HepG2 (cell line): Measurements from ENCODE around the gene ATP12A. TPM values are rescaled to one million over a fixed set of nuclear protein-coding genes. Genes with fewer than 3 reads are reported as not detected.

Experiments
- ATAC-seq: fragments of 200-7000 bp; cut with Tn5 transposase; 3 replicates; pipeline ENCODE4 v1.9.1; 2020; ENCODE audit warnings: mild to moderate bottlenecking, moderate library complexity
- BruUV-seq: library from RNA; stranded (reverse); fragments of 400-500 nt; replicated peaks from 2 replicates; lab custom pipeline; 2021; lab: Mats Ljungman, UMichigan
- CTCF ChIA-PET: fragments of 300-600 bp; formaldehyde crosslinking; extraction: SDS; loops from one replicate; lab custom pipeline; 2021; ENCODE audit warnings: low total read pairs, inconsistent platforms, low intra/inter-chr PET ratio; lab: Yijun Ruan, JAX
- POLR2A ChIA-PET: fragments of 350-600 bp; sonication (Branson Sonifier 250); formaldehyde crosslinking; loops from one replicate; lab custom pipeline; 2020; ENCODE audit warnings: antibody characterized with exemption, inconsistent platforms; lab: Yijun Ruan, JAX
- DNase-seq: peaks from one replicate; pipeline ENCODE4 v3.0.0-alpha.2; 2015; ENCODE audit warnings: low spot score
- FAIRE-seq: peaks from 3 replicates; lab custom pipeline; 2011; peaks lifted over from hg19 to GRCh38; lab: Jason Lieb, UNC
- H2AFZ ChIP-seq: one replicate; pipeline ENCODE4 v1.6.1; 2011; ENCODE audit warnings: low read length, inconsistent platforms
- H3K27ac ChIP-seq: fragments of 300-600 bp; 3 replicates; pipeline ENCODE4 v1.8.0; 2011; ENCODE audit warnings: mixed run types, mild to moderate bottlenecking, mixed read lengths, low read length, inconsistent platforms; ENCODE audit not compliant: insufficient read depth; ENCODE audit errors: extremely low read length
- H3K27me3 ChIP-seq, 2 experiments: fragments of 200-600 bp in 1 of 2; 2 replicates in 1 of 2; 3 replicates in 1 of 2; pipeline versions ENCODE4 v1.6.0 to v1.8.0; 2011; ENCODE audit warnings: low read length in 2 of 2, mild to moderate bottlenecking in 2 of 2, moderate library complexity in 2 of 2, inconsistent platforms in 1 of 2; ENCODE audit not compliant: insufficient read depth in 2 of 2, control insufficient read depth in 1 of 2
- H3K36me3 ChIP-seq, 2 experiments: fragments of 200-600 bp in 1 of 2; replicated peaks in 1 of 2; 2 replicates in 1 of 2; 3 replicates in 1 of 2; pipeline versions ENCODE4 v1.5.1 to v1.8.0; 2011; ENCODE audit warnings: low read length in 2 of 2, inconsistent platforms in 1 of 2; ENCODE audit not compliant: insufficient read depth in 2 of 2, control insufficient read depth in 1 of 2
- H3K4me1 ChIP-seq: 2 replicates; pipeline ENCODE4 v1.5.1; 2012; ENCODE audit warnings: low read length, inconsistent platforms; ENCODE audit not compliant: insufficient read depth
- H3K4me2 ChIP-seq: 2 replicates; pipeline ENCODE4 v1.6.0; 2011; ENCODE audit warnings: low read depth, low read length, inconsistent platforms
- H3K4me3 ChIP-seq, 3 experiments: fragments of 200-600 bp in 1 of 3; sonication (generic), shearing (Covaris generic) in 1 of 3; replicated peaks in 1 of 3; 2 replicates each; pipeline ENCODE4 v1.5.1; 2011 to 2016; ENCODE audit warnings: low read length in 3 of 3, inconsistent platforms in 2 of 3, low read depth in 2 of 3, mild to moderate bottlenecking in 2 of 3, control low read depth in 1 of 3, mixed read lengths in 1 of 3; ENCODE audit not compliant: insufficient read depth in 1 of 3
- H3K79me2 ChIP-seq: one replicate; pipeline ENCODE4 v1.6.1; 2011; ENCODE audit warnings: low read length, inconsistent platforms; ENCODE audit not compliant: insufficient read depth
- H3K9ac ChIP-seq: 2 replicates; pipeline ENCODE4 v1.6.0; 2011; ENCODE audit warnings: mild to moderate bottlenecking, low read depth, low read length, inconsistent platforms; ENCODE audit not compliant: insufficient read depth
- H3K9me3 ChIP-seq: 2 replicates; pipeline ENCODE4 v1.5.1; 2012; ENCODE audit warnings: mild to moderate bottlenecking, low read length
- H4K20me1 ChIP-seq: 2 replicates; pipeline ENCODE4 v1.6.0; 2011; ENCODE audit warnings: inconsistent platforms, mild to moderate bottlenecking, low read length, moderate library complexity; ENCODE audit not compliant: insufficient read depth
- AHR ChIP-seq: IDR thresholded peaks from 2 replicates; pipeline ENCODE4 v1.6.1; 2018; ENCODE audit warnings: missing genetic modification reagents, missing compliant biosample characterization
- CBX2 ChIP-seq, 2 experiments: fragments of 200-600 bp in 1 of 2; sonication (generic); formaldehyde crosslinking in 1 of 2; IDR thresholded peaks; 2 replicates each; pipeline versions ENCODE4 v1.7.0 to v1.8.1; 2018 to 2022; ENCODE audit warnings: low read depth in 2 of 2, low read length in 1 of 2, mild to moderate bottlenecking in 1 of 2, missing genetic modification reagents in 1 of 2
- CC2D1A ChIP-seq: sonication (generic); formaldehyde crosslinking; IDR thresholded peaks from 2 replicates; pipeline ENCODE4 v1.8.1; 2023; ENCODE audit warnings: mild to moderate bottlenecking, missing genetic modification reagents
- CENPX ChIP-seq: sonication (generic); formaldehyde crosslinking; IDR thresholded peaks from 2 replicates; pipeline ENCODE4 v1.9.0; 2021; ENCODE audit warnings: mild to moderate bottlenecking, missing genetic modification reagents, moderate library complexity
- DMAP1 ChIP-seq: IDR thresholded peaks from 2 replicates; pipeline ENCODE4 v1.6.1; 2016
- GATAD2A ChIP-seq: IDR thresholded peaks from 2 replicates; pipeline ENCODE4 v1.6.1; 2016
- KDM4B ChIP-seq: sonication (generic); formaldehyde crosslinking; IDR thresholded peaks from 2 replicates; pipeline ENCODE4 v1.4.0; 2020; ENCODE audit warnings: missing genetic modification reagents
- MIER2 ChIP-seq: IDR thresholded peaks from 2 replicates; pipeline ENCODE4 v1.6.1; 2016; ENCODE audit warnings: missing biosample characterization, missing genetic modification reagents
- MYNN ChIP-seq: sonication (generic); formaldehyde crosslinking; IDR thresholded peaks from 2 replicates; pipeline ENCODE4 v1.4.0; 2020; ENCODE audit warnings: mild to moderate bottlenecking, low read depth, missing genetic modification reagents
- POGZ ChIP-seq: sonication (generic); formaldehyde crosslinking; IDR thresholded peaks from 2 replicates; pipeline ENCODE4 v1.4.0; 2020; ENCODE audit warnings: mild to moderate bottlenecking, missing genetic modification reagents
- RAD51 ChIP-seq: fragments of 450-650 bp; IDR thresholded peaks from 2 replicates; pipeline ENCODE4 v1.6.1; 2016; ENCODE audit warnings: borderline replicate concordance
- RXRB ChIP-seq: IDR thresholded peaks from 2 replicates; pipeline ENCODE4 v1.6.1; 2016; ENCODE audit warnings: borderline replicate concordance, missing genetic modification reagents, missing compliant biosample characterization
- SIN3A ChIP-seq: IDR thresholded peaks from 2 replicates; pipeline ENCODE4 v1.6.1; 2011; ENCODE audit warnings: low read depth, mild to moderate bottlenecking, control low read depth, low read length, borderline replicate concordance
- SNAPC2 ChIP-seq: sonication (generic); formaldehyde crosslinking; IDR thresholded peaks from 2 replicates; pipeline ENCODE4 v1.8.1; 2022; ENCODE audit warnings: mild to moderate bottlenecking, missing genetic modification reagents
- ZFY ChIP-seq: sonication (generic); formaldehyde crosslinking; IDR thresholded peaks from 2 replicates; pipeline ENCODE4 v1.4.0; 2020; ENCODE audit warnings: missing genetic modification reagents
- ZNF260 ChIP-seq: sonication (generic); formaldehyde crosslinking; IDR thresholded peaks from 2 replicates; pipeline ENCODE4 v1.4.0; 2020; ENCODE audit warnings: missing genetic modification reagents, low read depth, mild to moderate bottlenecking, borderline replicate concordance
- ZNF331 ChIP-seq: sonication (generic); formaldehyde crosslinking; IDR thresholded peaks from 2 replicates; pipeline ENCODE4 v1.4.0; 2020; ENCODE audit warnings: missing genetic modification reagents
- ZNF496 ChIP-seq: sonication (generic); formaldehyde crosslinking; IDR thresholded peaks from 2 replicates; pipeline ENCODE4 v1.8.1; 2023; ENCODE audit warnings: mild to moderate bottlenecking, moderate library complexity, missing genetic modification reagents; ENCODE audit not compliant: insufficient replicate concordance
- ZNF546 ChIP-seq: sonication (generic); formaldehyde crosslinking; conservative IDR thresholded peaks from 2 replicates; pipeline ENCODE4 v1.8.1; 2023; ENCODE audit warnings: mild to moderate bottlenecking, missing genetic modification reagents
- ZNF720 ChIP-seq: sonication (generic); formaldehyde crosslinking; IDR thresholded peaks from 2 replicates; pipeline ENCODE4 v1.4.0; 2020; ENCODE audit warnings: missing genetic modification reagents
- whole genome bisulfite sequencing: methylation state at CpG from one replicate; pipeline ENCODE4 v1.1.6; 2017; ENCODE audit warnings: low lambda C conversion rate; 5-methylcytosine and 5-hydroxymethylcytosine counted together
- in situ Hi-C: cut with HindIII; loops from 2 replicates; pipeline ENCODE4 v1.10.0; 2017; ENCODE audit warnings: low pct_unique_long_range_greater_than_20kb; ENCODE audit not compliant: extremely low pct_ligation_motif_present
- intact Hi-C: fragments of 100-400 bp; cut with micrococcal nuclease; formaldehyde crosslinking; loops from one replicate; pipeline ENCODE4 v1.10.0; 2022; ENCODE audit not compliant: unreplicated experiment
- polyA plus RNA-seq, 8 experiments: library from polyadenylated mRNA; depleted of rRNA in 3 of 8; stranded (reverse) in 7 of 8; unstranded in 1 of 8; fragments of >200 nt; fragmentation: Illumina TruSeq in 4 of 8; extraction: Trizol in 4 of 8; gene quantifications; 2 replicates each; pipeline versions ENCODE4 v1.2.1 to v1.2.3, GENCODE V29; 2011 to 2016; ENCODE audit warnings: low read depth in 4 of 8, missing spikeins in 1 of 8, mixed read lengths in 1 of 8; ENCODE audit not compliant: insufficient read depth in 1 of 8
- total RNA-seq, 5 experiments: library from RNA; depleted of rRNA; stranded (reverse); fragments of >200 nt; fragmentation: Illumina TruSeq; extraction: Trizol; gene quantifications; 2 replicates each; pipeline ENCODE4 v1.2.3, GENCODE V29; 2016; ENCODE audit warnings: low read depth in 1 of 5
- TF ChIP-seq, protein P1 (sequence below): sonication (generic); formaldehyde crosslinking; IDR thresholded peaks from 2 replicates; pipeline ENCODE4 v1.8.0; 2022; ENCODE audit warnings: mild to moderate bottlenecking, missing genetic modification reagents, moderate library complexity
- TF ChIP-seq, protein P2 (sequence below): sonication (generic); formaldehyde crosslinking; IDR thresholded peaks from 2 replicates; pipeline ENCODE4 v1.5.1; 2020; ENCODE audit warnings: missing genetic modification reagents, mild to moderate bottlenecking, borderline replicate concordance

The ATP12A gene
- total and polyA plus RNA-seq, 2 of the 13 experiments (the other 11 are each of a cell fraction or from before 2014, with no cell fraction given): not detected

GRCh38 chr13:24660023-24660741 is 20.0 kb upstream of the ATP12A start (continued):
- no peak for TF ChIP-seq CC2D1A (CRISPR knock-in tag)
- TF ChIP-seq ZNF331 (CRISPR knock-in tag): no peak
- no peak for TF ChIP-seq DMAP1 (CRISPR knock-in tag)
- TF ChIP-seq ZNF546 (CRISPR knock-in tag): no peak
- TF ChIP-seq GATAD2A: no peak
- no peak for TF ChIP-seq AHR (CRISPR knock-in tag)

DNA sequence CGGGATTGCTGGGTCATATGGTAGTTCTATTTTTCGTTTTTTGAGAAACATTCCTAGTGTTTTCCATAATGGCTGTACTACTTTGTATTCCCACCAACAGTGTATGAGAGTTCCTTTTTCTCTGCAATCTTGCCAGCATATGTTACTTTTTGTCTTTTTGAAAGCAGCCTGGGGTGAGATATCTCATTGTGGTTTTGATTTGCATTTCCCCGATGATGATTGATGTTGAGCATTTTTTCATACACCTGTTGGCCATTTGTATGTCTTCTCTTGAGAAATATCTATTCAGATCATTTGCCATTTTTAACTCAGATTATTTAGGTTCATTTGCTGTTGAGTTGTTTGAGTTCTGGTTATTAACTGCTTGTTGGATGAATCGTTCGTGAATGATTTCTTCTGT is 18.5 kb upstream of the ATP12A start:
- Histone ChIP-seq H3K36me3 (no peaks in the 10 kb centered on the region), H3K4me2 (no peak overlapping the region)
- TF ChIP-seq KDM4B (CRISPR knock-in tag): no peak
- no peak for TF ChIP-seq ZNF720
- no peak for TF ChIP-seq MYNN
- TF ChIP-seq MIER2: no peak
- TF ChIP-seq SIN3A: no peak
- no peak for TF ChIP-seq CENPX
- TF ChIP-seq, protein P1, sequence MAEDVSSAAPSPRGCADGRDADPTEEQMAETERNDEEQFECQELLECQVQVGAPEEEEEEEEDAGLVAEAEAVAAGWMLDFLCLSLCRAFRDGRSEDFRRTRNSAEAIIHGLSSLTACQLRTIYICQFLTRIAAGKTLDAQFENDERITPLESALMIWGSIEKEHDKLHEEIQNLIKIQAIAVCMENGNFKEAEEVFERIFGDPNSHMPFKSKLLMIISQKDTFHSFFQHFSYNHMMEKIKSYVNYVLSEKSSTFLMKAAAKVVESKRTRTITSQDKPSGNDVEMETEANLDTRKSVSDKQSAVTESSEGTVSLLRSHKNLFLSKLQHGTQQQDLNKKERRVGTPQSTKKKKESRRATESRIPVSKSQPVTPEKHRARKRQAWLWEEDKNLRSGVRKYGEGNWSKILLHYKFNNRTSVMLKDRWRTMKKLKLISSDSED (CRISPR knock-in tag): no peak
- no peak for TF ChIP-seq RAD51
- no peak for TF ChIP-seq RXRB (CRISPR knock-in tag)
- TF ChIP-seq, protein P2, sequence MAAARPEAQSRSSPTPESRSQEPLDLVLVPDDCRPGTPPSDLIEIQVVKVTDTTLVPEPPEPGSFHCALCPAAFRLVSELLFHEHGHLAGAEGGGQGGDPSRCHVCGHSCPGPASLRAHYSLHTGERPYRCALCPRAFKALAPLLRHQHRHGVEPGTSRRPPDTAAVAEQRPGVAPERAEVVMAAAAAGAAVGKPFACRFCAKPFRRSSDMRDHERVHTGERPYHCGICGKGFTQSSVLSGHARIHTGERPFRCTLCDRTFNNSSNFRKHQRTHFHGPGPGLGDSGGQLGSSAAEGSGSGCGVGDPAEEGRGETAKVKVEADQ: no peak
- TF ChIP-seq ZNF496 (CRISPR knock-in tag): no peak
- no peak for TF ChIP-seq SNAPC2
- TF ChIP-seq ZNF260 (CRISPR knock-in tag): no peak
- no peak for TF ChIP-seq CBX2 (IDR thresholded peaks at IDR 0.05; ENCODE audit: low read depth, low read length)
- TF ChIP-seq CBX2 (CRISPR knock-in tag; IDR thresholded peaks at IDR 0.05; ENCODE audit: low read depth): no peak
- TF ChIP-seq ZFY (CRISPR knock-in tag): no peak
- TF ChIP-seq POGZ (CRISPR knock-in tag): no peak
- TF ChIP-seq, all 625 proteins: peak for 0
- Histone ChIP-seq H3K4me3 (no peak overlapping the region), H2AFZ (no peak overlapping the region), H3K27me3 (peaks cover 0 to 4% of the 10 kb centered on the region in 2 experiments; a peak in 1 of 5 replicates), H3K9me3 (no peaks in the 10 kb centered on the region), H4K20me1 (no peaks in the 10 kb centered on the region), H3K4me1 (no peaks in the 10 kb centered on the region), H3K9ac (no peak overlapping the region), H3K79me2 (no peaks in the 10 kb centered on the region), H3K27ac (no peak overlapping the region)
- no TSS peak for BruUV-seq
- POLR2A ChIA-PET: no interaction called here
- intact Hi-C loops: no loop called here
- WGBS: 13% methylated on average over 5 of the region's 5 CpGs
- in situ Hi-C loops: no loop called here
- DNase-seq (no peak), ATAC-seq (no peak), FAIRE-seq (no peak)
- CTCF ChIA-PET: no interaction called here
